HEK293T (cell line): Measurements from ENCODE around the gene GPATCH3.

Source experiments
- BHLHE40 ChIP-seq: fragments of 450-650 bp; IDR thresholded peaks from 2 replicates; pipeline ENCODE4 v1.6.1; 2016; ENCODE audit warnings: mild to moderate bottlenecking, moderate library complexity, borderline replicate concordance
- CTBP1 ChIP-seq: fragments of 450-650 bp; IDR thresholded peaks from 2 replicates; pipeline ENCODE4 v1.6.1; 2016; ENCODE audit warnings: borderline replicate concordance
- ELF4 ChIP-seq: fragments of 450-650 bp; IDR thresholded peaks from 2 replicates; pipeline ENCODE4 v1.6.1; 2017; ENCODE audit warnings: antibody characterized with exemption
- FOXA1 ChIP-seq: fragments of 450-650 bp; IDR thresholded peaks from 2 replicates; pipeline ENCODE4 v1.6.1; 2016; ENCODE audit warnings: mild to moderate bottlenecking
- FOXK2 ChIP-seq: fragments of 450-650 bp; IDR thresholded peaks from 2 replicates; pipeline ENCODE4 v1.6.1; 2016; ENCODE audit warnings: mild to moderate bottlenecking
- FOXM1 ChIP-seq: fragments of 450-650 bp; IDR thresholded peaks from 2 replicates; pipeline ENCODE4 v1.6.1; 2017; ENCODE audit warnings: mild to moderate bottlenecking, borderline replicate concordance
- HDGF ChIP-seq: fragments of 450-650 bp; IDR thresholded peaks from 2 replicates; pipeline ENCODE4 v1.6.1; 2017; ENCODE audit warnings: antibody characterized with exemption, borderline replicate concordance
- LEF1 ChIP-seq: fragments of 450-650 bp; IDR thresholded peaks from 2 replicates; pipeline ENCODE4 v1.6.1; 2017; ENCODE audit warnings: mild to moderate bottlenecking, borderline replicate concordance
- NFRKB ChIP-seq: fragments of 450-650 bp; IDR thresholded peaks from 2 replicates; pipeline ENCODE4 v1.6.1; 2016; ENCODE audit warnings: mild to moderate bottlenecking, moderate library complexity
- SUZ12 ChIP-seq: fragments of 450-650 bp; IDR thresholded peaks from 2 replicates; pipeline ENCODE4 v1.6.1; 2016; ENCODE audit warnings: mild to moderate bottlenecking

- no peak for TF ChIP-seq SUZ12
- TF ChIP-seq NFRKB, result no peak
- TF ChIP-seq ELF4, result no peak
- TF ChIP-seq LEF1, result no peak
- no peak for TF ChIP-seq FOXM1
- TF ChIP-seq CTBP1, result no peak
- no peak for TF ChIP-seq FOXA1
- TF ChIP-seq BHLHE40, result no peak
- TF ChIP-seq HDGF, result no peak
- TF ChIP-seq FOXK2, result no peak
These were observed 49.1 kb downstream of the GPATCH3 start for GRCh38 chr1:26851106-26851684.
